ENCODE results near the gene ATP11A.

- TF ChIP-seq CTCF (IDR thresholded peaks at IDR 0.05) (no peak), POLR2A (IDR thresholded peaks at IDR 0.05) (no peak)
Observed at GRCh38 chr13:112903071-112903577, 213.3 kb downstream of the ATP11A start.
